ENCODE results near the gene SERPINB13. TPM values are rescaled to one million over a fixed set of nuclear protein-coding genes. Genes with fewer than 3 reads are reported as not detected.

Gene SERPINB13
- total RNA-seq, 4 donors from 2014 or later, result 1.4 TPM; not detected in 3

DNA sequence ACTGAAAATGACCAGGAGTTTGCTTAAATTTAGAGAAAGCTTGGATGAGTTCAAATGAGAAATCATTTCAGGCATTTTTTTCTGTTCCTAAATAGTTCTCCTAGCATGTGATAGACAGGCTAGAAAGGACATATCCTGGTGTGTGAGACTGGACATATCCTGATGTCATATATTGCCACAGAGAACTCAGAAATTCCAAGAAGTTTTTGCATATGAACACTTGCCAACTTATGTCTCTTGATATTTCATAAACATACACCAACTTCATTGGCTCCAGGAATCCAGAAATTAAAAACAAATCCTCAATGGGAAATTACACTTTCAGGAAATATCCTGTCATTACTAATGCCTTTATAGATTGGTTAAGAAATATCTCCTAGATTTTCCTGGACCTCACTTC is 59.8 kb downstream of the SERPINB13 start:
- Histone ChIP-seq H3K36me3 (no peaks in the 10 kb centered on the region), H3K27ac (no peak overlapping the region), H3K4me3 (no peak overlapping the region), H3K4me1 (no peaks in the 10 kb centered on the region), H3K9me3 (no peaks in the 10 kb centered on the region), H3K27me3 (no peaks in the 10 kb centered on the region)
- in situ Hi-C loops (cut with MboI; ENCODE audit: low pct_ligation_motif_present in 1 of 4, low pct_unique_long_range_greater_than_20kb in 1 of 4, low sequenced_read_pairs in 3 of 4) (no loop called here), intact Hi-C loops (cut with DNase I; ENCODE audit: low total_unique reads) (no loop called here)
- no peak for DNase-seq
- TF ChIP-seq POLR2AphosphoS5 (IDR thresholded peaks at IDR 0.05) (no peak), EP300 (IDR thresholded peaks at IDR 0.05; ENCODE audit: low read depth) (no peak), POLR2A (IDR thresholded peaks at IDR 0.05) (no peak)
- TF ChIP-seq, protein P1, sequence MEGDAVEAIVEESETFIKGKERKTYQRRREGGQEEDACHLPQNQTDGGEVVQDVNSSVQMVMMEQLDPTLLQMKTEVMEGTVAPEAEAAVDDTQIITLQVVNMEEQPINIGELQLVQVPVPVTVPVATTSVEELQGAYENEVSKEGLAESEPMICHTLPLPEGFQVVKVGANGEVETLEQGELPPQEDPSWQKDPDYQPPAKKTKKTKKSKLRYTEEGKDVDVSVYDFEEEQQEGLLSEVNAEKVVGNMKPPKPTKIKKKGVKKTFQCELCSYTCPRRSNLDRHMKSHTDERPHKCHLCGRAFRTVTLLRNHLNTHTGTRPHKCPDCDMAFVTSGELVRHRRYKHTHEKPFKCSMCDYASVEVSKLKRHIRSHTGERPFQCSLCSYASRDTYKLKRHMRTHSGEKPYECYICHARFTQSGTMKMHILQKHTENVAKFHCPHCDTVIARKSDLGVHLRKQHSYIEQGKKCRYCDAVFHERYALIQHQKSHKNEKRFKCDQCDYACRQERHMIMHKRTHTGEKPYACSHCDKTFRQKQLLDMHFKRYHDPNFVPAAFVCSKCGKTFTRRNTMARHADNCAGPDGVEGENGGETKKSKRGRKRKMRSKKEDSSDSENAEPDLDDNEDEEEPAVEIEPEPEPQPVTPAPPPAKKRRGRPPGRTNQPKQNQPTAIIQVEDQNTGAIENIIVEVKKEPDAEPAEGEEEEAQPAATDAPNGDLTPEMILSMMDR (IDR thresholded peaks at IDR 0.05), result no peak

DNA sequence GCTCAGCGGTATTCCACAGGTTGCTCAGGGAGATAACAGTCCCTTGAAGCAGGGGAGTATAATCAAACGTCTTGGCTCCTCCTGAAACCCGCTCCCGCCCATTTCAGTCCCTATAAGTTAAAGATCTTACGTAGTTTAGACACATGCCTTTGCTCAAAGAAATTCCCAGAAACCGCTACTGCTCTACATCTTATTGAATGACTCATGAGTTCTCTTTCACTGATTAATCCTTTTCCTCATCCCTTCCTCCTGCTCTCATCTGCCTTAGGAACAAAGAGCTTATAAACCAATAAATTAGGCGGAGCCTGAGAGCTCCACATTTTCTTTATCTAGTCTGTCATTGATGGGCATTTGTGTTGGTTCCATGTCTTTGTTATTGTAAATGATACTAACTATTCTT is 61.1 kb downstream of the SERPINB13 start:
- H3K4me3 ChIP-seq, result no peak overlapping the region
- WGBS, 2 donors (ENCODE audit: low coverage in 1 of 2), result 61 to 64% methylated on average over 6 to 7 of the region's 7 CpGs
- no peaks in the 10 kb centered on the region for H3K9me3 ChIP-seq
- TF ChIP-seq POLR2A (IDR thresholded peaks at IDR 0.05) (no peak), EP300 (IDR thresholded peaks at IDR 0.05; ENCODE audit: low read depth) (no peak), POLR2AphosphoS5 (IDR thresholded peaks at IDR 0.05) (no peak)
- TF ChIP-seq, protein P1 (IDR thresholded peaks at IDR 0.05), result no peak
- H3K27ac ChIP-seq, result no peak overlapping the region
- H3K4me1 ChIP-seq, result no peaks in the 10 kb centered on the region
- H3K27me3 ChIP-seq, result no peaks in the 10 kb centered on the region
- no peak for DNase-seq
- in situ Hi-C loops (cut with MboI; ENCODE audit: low pct_ligation_motif_present in 1 of 4, low pct_unique_long_range_greater_than_20kb in 1 of 4, low sequenced_read_pairs in 3 of 4), result no loop called here
- no peaks in the 10 kb centered on the region for H3K36me3 ChIP-seq
- intact Hi-C loops (cut with DNase I; ENCODE audit: low total_unique reads), result no loop called here

Other genes starting within 250 kb of the SERPINB13 start
- gene KDSR, start 220.1 kb upstream of the SERPINB13 start, total RNA-seq, result 10 to 100 TPM; 13.1 to 37.2 (median 28.3) TPM
- 100 to 1,000 TPM in 1 of 4 donors, 10 to 100 TPM in 3; 40.4 to 122 (median 63.3) TPM for gene VPS4B, start 164.9 kb upstream of the SERPINB13 start, total RNA-seq
- 1 to 10 TPM in 3 of 4 donors, under 1 TPM in 1; 0.79 to 3.6 (median 1.2) TPM for gene SERPINB5, start 110.4 kb upstream of the SERPINB13 start, total RNA-seq
- gene SERPINB12, start 45.0 kb upstream of the SERPINB13 start, total RNA-seq, result not detected
- gene SERPINB4, start 56.9 kb downstream of the SERPINB13 start, total RNA-seq, result not detected
- not detected for gene SERPINB3, start 74.5 kb downstream of the SERPINB13 start, total RNA-seq
- gene SERPINB11, start 115.6 kb downstream of the SERPINB13 start, total RNA-seq, result not detected
- gene SERPINB7, start 188.1 kb downstream of the SERPINB13 start, total RNA-seq, result not detected

All from transverse colon (tissue), 4 donors.